Measurements from ENCODE around the gene JOSD1.

The JOSD1 gene

GRCh38 chr22:38733329-38733723, 32.6 kb upstream of the JOSD1 start:
- peak; percentile 46 for DNase-seq (ENCODE audit: low spot score)

- no peak for DNase-seq (ENCODE audit: low spot score)
Measured at GRCh38 chr22:38732251-38732815, 31.6 kb upstream of the JOSD1 start.

- DNase-seq (ENCODE audit: low spot score): no peak
Measured at GRCh38 chr22:38731703-38732161, 31.0 kb upstream of the JOSD1 start.

- no peak for DNase-seq (ENCODE audit: low spot score)
Measured at GRCh38 chr22:38730411-38730871, 29.7 kb upstream of the JOSD1 start.

GRCh38 chr22:38729946-38730345, 29.2 kb upstream of the JOSD1 start:
- no peak for DNase-seq (ENCODE audit: low spot score)

- no peak for DNase-seq (ENCODE audit: low spot score)
Measured at GRCh38 chr22:38728871-38729796, 28.4 kb upstream of the JOSD1 start.

GRCh38 chr22:38727530-38728451, 27.0 kb upstream of the JOSD1 start:
- no peak for DNase-seq (ENCODE audit: low spot score)

GRCh38 chr22:38727123-38727522, 26.4 kb upstream of the JOSD1 start:
- no peak for DNase-seq (ENCODE audit: low spot score)

- no peak for DNase-seq (ENCODE audit: low spot score)
Measured at GRCh38 chr22:38725900-38726655, 25.3 kb upstream of the JOSD1 start.

- DNase-seq (ENCODE audit: low spot score): peak; percentile 35
Measured at GRCh38 chr22:38724926-38725571, 24.3 kb upstream of the JOSD1 start.

- no peak for DNase-seq (ENCODE audit: low spot score)
Measured at GRCh38 chr22:38724176-38724575, 23.4 kb upstream of the JOSD1 start.

- no peak for DNase-seq (ENCODE audit: low spot score)
Measured at GRCh38 chr22:38721551-38721950, 20.8 kb upstream of the JOSD1 start.

- no peak for DNase-seq (ENCODE audit: low spot score)
Measured at GRCh38 chr22:38720350-38720749, 19.6 kb upstream of the JOSD1 start.

- DNase-seq (ENCODE audit: low spot score): no peak
Measured at GRCh38 chr22:38719196-38719595, 18.5 kb upstream of the JOSD1 start.

GRCh38 chr22:38718414-38718813, 17.7 kb upstream of the JOSD1 start:
- DNase-seq (ENCODE audit: low spot score): no peak

GRCh38 chr22:38717244-38717643, 16.5 kb upstream of the JOSD1 start:
- DNase-seq (ENCODE audit: low spot score): no peak

- DNase-seq (ENCODE audit: low spot score): no peak
Measured at GRCh38 chr22:38716826-38717225, 16.1 kb upstream of the JOSD1 start.

GRCh38 chr22:38716271-38716670, 15.5 kb upstream of the JOSD1 start:
- DNase-seq (ENCODE audit: low spot score): no peak

GRCh38 chr22:38715852-38716251, 15.1 kb upstream of the JOSD1 start:
- DNase-seq (ENCODE audit: low spot score): no peak

GRCh38 chr22:38715176-38715764, 14.5 kb upstream of the JOSD1 start:
- no peak for DNase-seq (ENCODE audit: low spot score)

- no peak for DNase-seq (ENCODE audit: low spot score)
Measured at GRCh38 chr22:38713921-38714320, 13.2 kb upstream of the JOSD1 start.
